GM18873 (cell line): ENCODE measurements around the gene CORO2B.
"Not testable (repeated sequence)": the region's sequence is repeated elsewhere in the genome, so short reads cannot be mapped to it uniquely, and the experiment has no call there.

Experiments used
- ATAC-seq: cut with Tn5 transposase; IDR thresholded peaks from one replicate; pipeline ENCODE4 v1.9.1; 2021; ENCODE audit warnings: mild to moderate bottlenecking, moderate library complexity, moderate number of reproducible peaks; ENCODE audit not compliant: unreplicated experiment, low FRiP score

The CORO2B gene

DNA sequence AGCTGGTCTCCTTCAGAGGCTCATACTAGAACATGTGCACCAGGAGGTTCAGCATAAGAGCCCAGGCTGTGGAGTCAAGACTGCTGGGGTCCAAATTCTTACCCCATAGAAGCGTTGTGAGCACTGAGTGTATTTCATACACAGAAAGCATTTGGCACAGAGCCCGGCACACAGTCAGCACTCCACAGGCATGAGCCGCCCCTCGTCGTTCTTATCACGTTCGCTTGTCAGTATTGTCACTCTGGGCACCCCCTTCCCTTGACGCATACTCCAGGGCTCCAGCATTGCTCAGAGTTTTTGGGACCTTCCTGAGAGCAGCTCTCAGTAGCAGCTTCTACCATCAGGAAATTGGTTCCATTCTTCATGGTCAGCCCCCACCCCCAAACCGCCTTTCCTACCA lies 25.2 kb downstream of the CORO2B start:
- ATAC-seq: no peak

DNA sequence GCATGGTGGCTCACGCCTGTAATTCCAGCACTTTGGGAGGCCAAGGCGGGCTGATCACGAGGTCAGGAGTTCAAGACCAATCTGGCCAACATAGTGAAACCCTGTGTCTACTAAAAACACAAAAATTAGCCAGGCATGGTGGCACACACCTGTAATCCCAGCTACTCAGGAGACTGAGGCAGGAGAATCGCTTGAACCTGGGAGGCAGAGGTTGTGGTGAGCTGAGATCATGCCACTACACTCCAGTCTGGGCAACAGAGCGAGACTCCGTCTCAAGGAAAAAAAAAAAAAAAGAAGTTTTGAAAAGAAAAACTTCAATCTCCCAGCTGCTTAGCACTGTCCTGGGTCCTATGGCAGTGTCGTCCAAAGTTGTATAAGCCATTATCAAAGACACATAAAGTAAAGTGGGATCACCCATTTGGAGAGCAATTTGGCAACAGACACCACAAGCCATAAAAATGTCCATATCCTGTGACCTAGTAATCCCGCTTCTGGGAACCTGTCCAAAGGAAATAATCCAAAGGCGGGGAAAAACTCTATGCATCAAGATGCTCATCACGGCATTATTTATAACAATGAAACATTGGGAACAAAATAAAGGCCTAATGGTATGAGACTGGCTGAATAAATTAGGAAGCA lies 26.2 kb downstream of the CORO2B start:
- ATAC-seq: not testable (repeated sequence)

GRCh38 chr15:68606375-68606774 lies 27.6 kb downstream of the CORO2B start:
- ATAC-seq: no peak

- ATAC-seq: no peak
Measured at GRCh38 chr15:68608206-68608843, 29.5 kb downstream of the CORO2B start.

DNA sequence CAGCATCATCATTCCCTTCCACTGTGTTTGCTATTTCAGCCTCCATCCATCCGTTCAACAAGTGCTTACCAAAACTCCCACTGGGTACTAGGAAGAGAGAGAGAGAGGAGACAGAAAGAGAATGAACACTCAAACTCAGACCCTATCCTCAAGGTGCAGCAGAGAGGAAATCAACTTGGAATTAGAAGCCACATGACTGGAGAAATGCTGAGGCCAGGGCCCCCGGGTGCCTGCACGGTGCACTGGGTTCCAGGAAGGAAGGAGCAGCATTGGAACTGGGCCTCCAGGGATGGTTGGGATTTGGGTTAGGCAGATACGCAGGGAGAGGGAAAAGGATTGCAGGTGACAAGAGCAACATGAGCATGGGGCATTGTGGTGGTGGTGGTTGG lies 30.0 kb downstream of the CORO2B start:
- ATAC-seq: no peak

DNA sequence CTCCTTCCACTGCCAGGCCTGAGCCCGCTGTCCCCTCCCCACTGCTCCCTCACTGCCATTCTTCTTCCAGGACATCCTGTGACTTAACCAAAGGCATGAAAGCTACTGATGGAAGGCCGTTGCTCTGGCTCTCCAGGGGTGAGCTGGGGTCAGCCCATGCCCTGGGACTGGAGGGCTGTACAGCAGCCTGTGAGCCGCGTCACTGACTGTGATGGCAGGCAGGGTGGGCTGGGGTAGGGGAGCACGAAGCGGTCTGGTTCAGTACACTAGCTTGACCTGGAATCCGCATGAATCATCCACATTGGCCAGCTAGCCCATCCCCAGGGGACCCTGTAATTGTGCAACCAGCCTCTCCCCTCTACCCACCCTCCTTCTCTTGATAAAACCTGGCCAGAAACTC lies 30.8 kb downstream of the CORO2B start:
- ATAC-seq: no peak

DNA sequence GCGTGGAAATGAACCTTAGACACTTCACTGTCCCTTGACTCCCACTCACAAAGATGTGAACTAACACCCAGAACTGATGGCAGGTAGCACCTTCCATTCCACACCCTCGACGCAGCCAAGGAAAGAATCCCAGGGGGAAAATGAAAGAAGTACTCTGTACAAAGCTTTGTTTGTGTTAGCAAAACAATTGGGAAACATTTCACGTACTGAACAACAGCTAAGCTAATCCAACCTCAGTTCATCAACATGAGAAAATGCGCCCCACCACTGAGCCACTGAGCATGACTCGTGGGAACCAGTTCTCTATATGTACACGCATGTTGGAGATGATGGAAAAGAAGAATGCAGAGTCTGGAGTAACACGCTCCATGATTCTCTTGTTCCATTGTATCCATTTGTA lies 32.0 kb downstream of the CORO2B start:
- ATAC-seq: no peak

DNA sequence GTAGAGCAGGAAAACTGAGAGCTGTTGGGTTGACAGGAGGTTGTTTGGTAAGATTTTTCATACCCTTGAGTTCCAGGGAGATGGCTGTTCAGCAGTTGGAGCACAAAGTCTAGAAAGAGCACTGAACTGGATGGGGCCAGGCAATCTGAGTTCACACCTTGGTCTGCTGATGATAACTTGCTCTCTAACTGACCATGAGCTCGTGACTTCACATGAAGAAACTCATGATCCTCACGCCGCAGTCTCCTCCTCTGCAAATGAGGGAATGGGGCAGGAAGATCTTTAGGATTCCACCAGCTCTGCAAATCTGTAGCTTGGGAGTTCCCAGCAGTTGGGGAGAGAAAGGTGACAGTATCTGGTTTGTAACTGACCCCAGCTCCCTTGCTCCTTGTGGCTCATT lies 33.7 kb downstream of the CORO2B start:
- no peak for ATAC-seq

GRCh38 chr15:68612979-68613740 lies 34.4 kb downstream of the CORO2B start:
- no peak for ATAC-seq

DNA sequence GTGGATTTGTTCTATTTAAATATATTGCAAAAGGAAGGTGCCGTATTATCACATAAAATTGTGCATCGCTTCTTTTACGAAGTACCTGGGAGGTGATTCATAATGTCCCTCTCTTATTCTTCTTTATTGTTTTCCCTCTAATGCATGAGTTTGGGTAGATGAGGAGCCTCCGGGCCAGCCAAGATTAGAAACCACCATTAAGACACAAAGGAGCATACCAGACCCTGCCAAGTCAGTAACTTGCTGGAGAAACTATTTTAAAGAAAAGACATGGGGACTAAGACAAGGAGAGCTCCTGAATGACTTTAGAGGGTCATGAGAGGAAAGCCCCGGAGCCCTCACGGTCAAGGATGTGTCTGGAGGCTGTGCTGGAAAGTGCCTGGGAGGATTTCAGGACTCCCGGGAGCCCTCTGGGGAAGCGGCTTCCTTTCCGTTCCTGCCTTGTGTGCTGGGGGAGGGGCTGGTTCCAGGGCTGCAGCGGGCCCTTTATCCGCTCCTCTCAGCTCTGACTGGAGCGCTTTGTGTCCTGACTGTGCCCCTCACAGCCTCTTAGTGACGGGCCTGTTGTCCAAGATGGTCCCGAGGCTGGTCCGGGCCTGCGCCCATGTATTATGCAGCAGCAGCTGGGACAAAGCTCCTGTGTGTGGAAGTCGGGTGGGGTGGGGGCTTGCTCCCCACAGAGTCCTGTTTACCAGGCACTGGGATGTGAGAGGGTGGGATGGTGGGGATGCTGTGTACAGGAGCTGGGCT lies 35.7 kb downstream of the CORO2B start:
- no peak for ATAC-seq

GRCh38 chr15:68615301-68615700 lies 36.5 kb downstream of the CORO2B start:
- ATAC-seq: no peak

DNA sequence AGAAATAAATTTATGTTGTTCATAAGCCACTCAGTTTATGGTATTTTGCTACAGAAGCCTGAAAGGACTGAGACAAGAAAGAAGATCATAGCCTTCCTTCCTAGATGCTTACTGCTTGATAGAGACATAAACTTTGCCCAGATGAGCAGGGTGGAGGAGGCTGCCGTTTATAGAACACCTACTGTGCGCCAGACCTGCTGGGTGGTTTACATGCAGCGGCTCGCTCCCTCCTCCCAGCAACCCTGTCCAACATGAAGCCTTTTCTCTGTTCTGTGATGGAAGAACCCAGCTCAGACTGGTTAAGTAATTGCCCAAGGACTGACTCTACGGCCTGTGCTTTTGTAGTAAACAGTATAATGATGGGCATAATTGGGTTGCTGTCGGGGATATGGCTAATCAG lies 37.0 kb downstream of the CORO2B start:
- ATAC-seq: no peak

- ATAC-seq: no peak
Measured at GRCh38 chr15:68616397-68616796, 37.6 kb downstream of the CORO2B start.

DNA sequence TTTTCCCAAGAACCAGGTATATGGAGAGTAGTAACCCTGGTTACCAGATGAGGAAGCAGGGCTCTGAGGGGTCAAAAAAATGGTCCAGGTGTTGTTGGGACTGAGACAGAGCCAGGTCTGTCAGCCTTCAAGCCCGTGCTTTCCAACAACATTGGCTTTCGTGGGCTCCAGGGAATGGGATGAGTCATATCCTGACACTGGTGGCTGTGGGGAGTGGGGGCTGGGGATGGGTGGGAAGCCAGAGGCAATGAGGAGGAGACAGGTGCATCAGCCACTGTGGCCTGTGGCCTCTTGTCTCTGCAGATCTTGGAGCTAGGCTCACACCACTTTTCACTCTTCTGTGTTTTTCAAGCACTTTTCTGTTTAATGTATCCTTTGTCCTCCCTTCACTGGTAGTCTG lies 38.2 kb downstream of the CORO2B start:
- no peak for ATAC-seq

- ATAC-seq: no peak
Measured at GRCh38 chr15:68617777-68618176, 39.0 kb downstream of the CORO2B start.

GRCh38 chr15:68618394-68618793 lies 39.6 kb downstream of the CORO2B start:
- ATAC-seq: no peak

- no peak for ATAC-seq
Measured at GRCh38 chr15:68618908-68619698, 40.3 kb downstream of the CORO2B start.

DNA sequence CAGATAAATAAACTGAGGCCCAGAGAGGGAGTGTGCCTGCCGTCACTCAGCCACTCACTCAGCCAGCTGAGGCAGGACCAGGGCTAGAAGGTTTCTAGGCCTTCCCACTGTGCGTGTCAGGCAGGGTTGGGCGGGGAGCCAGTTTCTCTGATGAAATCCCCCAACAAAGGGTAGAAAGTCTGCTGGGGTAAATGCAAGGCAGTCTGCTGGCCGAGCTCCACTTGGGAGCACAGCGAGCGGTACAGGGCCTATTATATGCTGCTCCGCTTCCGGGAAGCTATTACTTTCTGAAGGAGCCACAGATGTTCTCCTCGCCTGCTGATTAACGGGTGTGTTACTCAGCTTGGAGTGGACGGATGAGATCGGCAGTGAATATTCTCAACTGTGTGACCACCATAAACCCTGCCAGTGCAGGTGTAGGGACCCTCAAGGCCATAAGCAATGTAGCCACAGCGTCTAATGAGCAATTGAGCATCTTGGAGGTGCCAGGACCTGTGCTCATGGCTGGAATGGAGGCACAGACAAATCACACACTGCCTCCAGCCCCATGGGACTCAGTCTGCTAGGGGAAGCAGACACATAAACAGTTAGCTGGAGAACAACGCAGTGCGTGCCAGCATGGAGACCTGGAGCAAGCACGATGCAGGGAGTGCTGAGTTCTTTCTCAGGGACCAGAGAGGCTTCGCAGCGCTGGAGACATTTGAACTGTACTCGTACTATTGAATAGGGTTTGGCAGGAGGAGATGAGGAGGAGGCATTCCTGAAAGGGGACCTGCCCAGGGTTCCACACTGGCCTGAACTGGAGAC lies 42.1 kb downstream of the CORO2B start:
- no peak for ATAC-seq

DNA sequence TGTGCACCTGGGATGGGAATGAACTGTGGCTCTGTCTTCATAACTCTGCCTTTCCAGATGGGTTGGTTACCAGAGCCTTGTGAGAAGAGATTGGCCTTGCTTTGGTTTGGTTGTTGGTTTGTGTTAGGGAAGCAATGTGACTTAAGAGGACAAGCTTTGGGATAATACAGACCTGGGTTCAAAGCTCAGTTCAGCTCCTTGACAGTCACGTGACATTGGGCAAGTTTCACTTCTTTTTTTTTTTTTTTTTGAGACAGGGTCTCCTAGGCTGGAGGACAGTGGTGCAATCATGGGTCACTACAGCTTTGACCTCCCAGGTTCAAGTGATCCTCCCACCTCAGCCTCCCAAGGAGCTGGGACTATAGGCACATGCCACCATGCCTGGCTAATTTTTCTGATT lies 42.7 kb downstream of the CORO2B start:
- no peak for ATAC-seq
